Mesendoderm (in vitro differentiated cells): ENCODE data around the gene HES5.

Experiments used
- DNase-seq: peaks from one replicate; pipeline ENCODE4 v3.0.0; 2013
- H2AK5ac ChIP-seq: 2 replicates; pipeline ENCODE4 v1.6.1; 2013; ENCODE audit warnings: low read length, inconsistent platforms
- H2BK120ac ChIP-seq: 2 replicates; pipeline ENCODE4 v1.6.1; 2013; ENCODE audit warnings: low read depth, mild to moderate bottlenecking, low read length, moderate library complexity, mixed read lengths
- H2BK15ac ChIP-seq: replicated peaks from 2 replicates; pipeline ENCODE4 v1.6.1; 2013; ENCODE audit warnings: low read depth, mild to moderate bottlenecking, moderate library complexity
- H2BK5ac ChIP-seq: 2 replicates; pipeline ENCODE4 v1.6.1; 2013; ENCODE audit warnings: low read length, inconsistent platforms
- H3K18ac ChIP-seq: 2 replicates; pipeline ENCODE4 v1.6.1; 2013; ENCODE audit warnings: mild to moderate bottlenecking, low read length, mixed read lengths
- H3K23ac ChIP-seq: one replicate; pipeline ENCODE4 v1.6.1; 2013; ENCODE audit warnings: low read length
- H3K27ac ChIP-seq: 2 replicates; pipeline ENCODE4 v1.5.1; 2013; ENCODE audit warnings: low read depth, mild to moderate bottlenecking, inconsistent platforms, low read length, moderate library complexity
- H3K27me3 ChIP-seq: 2 replicates; pipeline ENCODE4 v1.6.1; 2013; ENCODE audit warnings: low read length, control low read depth, mild to moderate bottlenecking, inconsistent platforms; ENCODE audit not compliant: insufficient read depth, poor library complexity
- H3K36me3 ChIP-seq: 2 replicates; pipeline ENCODE4 v1.6.1; 2013; ENCODE audit warnings: low read length, inconsistent platforms; ENCODE audit not compliant: control insufficient read depth, insufficient read depth
- H3K4ac ChIP-seq: one replicate; pipeline ENCODE4 v1.6.1; 2013; ENCODE audit warnings: low read depth, mild to moderate bottlenecking, low read length, moderate library complexity
- H3K4me1 ChIP-seq: 2 replicates; pipeline ENCODE4 v1.6.1; 2013; ENCODE audit warnings: low read depth, low read length, inconsistent platforms; ENCODE audit not compliant: control insufficient read depth
- H3K4me2 ChIP-seq: 2 replicates; pipeline ENCODE4 v1.6.1; 2013; ENCODE audit warnings: low read length
- H3K4me3 ChIP-seq: 2 replicates; pipeline ENCODE4 v1.5.1; 2013; ENCODE audit warnings: mild to moderate bottlenecking, low read length
- H3K56ac ChIP-seq: one replicate; pipeline ENCODE4 v1.6.1; 2013; ENCODE audit warnings: low read length
- H3K79me1 ChIP-seq: 2 replicates; pipeline ENCODE4 v1.6.1; 2013; ENCODE audit warnings: low read length, inconsistent platforms
- H3K79me2 ChIP-seq: 2 replicates; pipeline ENCODE4 v1.6.1; 2013; ENCODE audit warnings: mild to moderate bottlenecking, low read length; ENCODE audit not compliant: control insufficient read depth, insufficient read depth
- H3K9ac ChIP-seq: 2 replicates; pipeline ENCODE4 v1.6.1; 2013; ENCODE audit warnings: low read length, inconsistent platforms
- H4K5ac ChIP-seq: one replicate; pipeline ENCODE4 v1.6.1; 2013; ENCODE audit warnings: low read length
- H4K8ac ChIP-seq: one replicate; pipeline ENCODE4 v1.6.1; 2013; ENCODE audit warnings: low read depth, mild to moderate bottlenecking, control low read depth, low read length, moderate library complexity
- WGBS: extraction: QIAGEN DNeasy Blood & Tissue Kit; methylation state at CpG from one replicate; pipeline ENCODE4 v1.1.7; 2013; ENCODE audit warnings: low lambda C conversion rate, missing lambda C conversion rate; ENCODE audit not compliant: insufficient coverage; ENCODE audit errors: extremely low coverage; 5-methylcytosine and 5-hydroxymethylcytosine counted together

HES5 gene

GRCh38 chr1:2523191-2523890 lies 6.7 kb downstream of the HES5 start:
- Histone ChIP-seq H3K27me3 (peaks cover 4% of the 10 kb centered on the region), H2BK5ac (no peak overlapping the region), H3K4me3 (no peak overlapping the region), H2AK5ac (no peak overlapping the region), H3K4me2 (no peak overlapping the region), H3K9ac (no peak overlapping the region), H3K4me1 (peaks cover 6% of the 10 kb centered on the region), H3K79me2 (peaks cover 36% of the 10 kb centered on the region), H3K56ac (peak overlapping the region; percentile 38), H3K4ac (no peak overlapping the region), H3K23ac (no peak overlapping the region), H3K79me1 (peaks cover 26% of the 10 kb centered on the region), H4K5ac (no peak overlapping the region), H2BK15ac (no peak overlapping the region), H2BK120ac (no peak overlapping the region), H3K36me3 (peaks cover 5% of the 10 kb centered on the region), H4K8ac (no peak overlapping the region), H3K18ac (no peak overlapping the region), H3K27ac (no peak overlapping the region)
- no CpG with 5 or more reads among the region's 32 CpGs for WGBS
- DNase-seq = no peak

- Histone ChIP-seq H3K27me3 (no peaks in the 10 kb centered on the region), H3K4me3 (no peak overlapping the region), H2BK5ac (no peak overlapping the region), H3K4ac (no peak overlapping the region), H3K27ac (no peak overlapping the region), H4K5ac (no peak overlapping the region), H2BK120ac (no peak overlapping the region), H3K36me3 (peaks cover 5% of the 10 kb centered on the region), H2BK15ac (no peak overlapping the region), H3K18ac (no peak overlapping the region), H4K8ac (no peak overlapping the region), H3K23ac (no peak overlapping the region), H3K79me1 (peaks cover 26% of the 10 kb centered on the region), H2AK5ac (no peak overlapping the region), H3K4me1 (peaks cover 6% of the 10 kb centered on the region), H3K4me2 (no peak overlapping the region), H3K56ac (no peak overlapping the region), H3K9ac (no peak overlapping the region), H3K79me2 (peaks cover 36% of the 10 kb centered on the region)
- no peak for DNase-seq
- WGBS = no CpG with 5 or more reads among the region's 7 CpGs
Measured at GRCh38 chr1:2522230-2522629, 7.8 kb downstream of the HES5 start.

GRCh38 chr1:2520806-2521205 lies 9.3 kb downstream of the HES5 start:
- no peak overlapping the region for H3K4me3 ChIP-seq

GRCh38 chr1:2520206-2520605 lies 9.9 kb downstream of the HES5 start:
- H3K23ac ChIP-seq = no peak overlapping the region
- H3K4me3 ChIP-seq = no peak overlapping the region
- peaks cover 30% of the 10 kb centered on the region for H3K79me2 ChIP-seq
- peaks cover 2% of the 10 kb centered on the region for H3K4me1 ChIP-seq
- no peak overlapping the region for H3K18ac ChIP-seq
- no peak overlapping the region for H3K27ac ChIP-seq
- no peak overlapping the region for H3K56ac ChIP-seq
- peaks cover 7% of the 10 kb centered on the region for H3K36me3 ChIP-seq
- no peak overlapping the region for H4K8ac ChIP-seq
- DNase-seq = no peak
- H4K5ac ChIP-seq = no peak overlapping the region
- no peak overlapping the region for H2BK15ac ChIP-seq
- H3K27me3 ChIP-seq = no peaks in the 10 kb centered on the region
- WGBS = no CpG with 5 or more reads among the region's 20 CpGs
- no peak overlapping the region for H2AK5ac ChIP-seq
- no peak overlapping the region for H3K9ac ChIP-seq
- peaks cover 21% of the 10 kb centered on the region for H3K79me1 ChIP-seq
- no peak overlapping the region for H2BK120ac ChIP-seq
- no peak overlapping the region for H2BK5ac ChIP-seq
- H3K4me2 ChIP-seq = no peak overlapping the region
- no peak overlapping the region for H3K4ac ChIP-seq

More at GRCh38 chr1:2520806-2521205, 9.3 kb downstream of the HES5 start:
- Histone ChIP-seq H3K36me3 (peaks cover 7% of the 10 kb centered on the region), H3K18ac (no peak overlapping the region), H3K4me2 (no peak overlapping the region), H2BK120ac (no peak overlapping the region), H3K79me1 (peaks cover 26% of the 10 kb centered on the region), H2BK15ac (no peak overlapping the region), H3K9ac (no peak overlapping the region), H3K23ac (no peak overlapping the region), H3K4me1 (peaks cover 4% of the 10 kb centered on the region), H3K27me3 (no peaks in the 10 kb centered on the region), H4K8ac (no peak overlapping the region), H3K27ac (no peak overlapping the region), H3K4ac (no peak overlapping the region), H2AK5ac (no peak overlapping the region), H2BK5ac (no peak overlapping the region), H3K56ac (no peak overlapping the region), H3K79me2 (peaks cover 36% of the 10 kb centered on the region), H4K5ac (no peak overlapping the region)
- no CpG with 5 or more reads among the region's 21 CpGs for whole genome bisulfite sequencing
- DNase-seq = no peak

- no peak overlapping the region for H3K4ac ChIP-seq
- no peak overlapping the region for H3K18ac ChIP-seq
- no peak overlapping the region for H3K9ac ChIP-seq
- H3K27me3 ChIP-seq = no peaks in the 10 kb centered on the region
- no peak overlapping the region for H2AK5ac ChIP-seq
- no peak overlapping the region for H3K23ac ChIP-seq
- no peak overlapping the region for H3K56ac ChIP-seq
- H3K4me2 ChIP-seq = no peak overlapping the region
- H3K4me1 ChIP-seq = peaks cover 2% of the 10 kb centered on the region
- H4K8ac ChIP-seq = no peak overlapping the region
- H3K4me3 ChIP-seq = no peak overlapping the region
- no peak overlapping the region for H4K5ac ChIP-seq
- H2BK5ac ChIP-seq = no peak overlapping the region
- peaks cover 25% of the 10 kb centered on the region for H3K79me2 ChIP-seq
- no CpG with 5 or more reads among the region's 30 CpGs for WGBS
- peaks cover 17% of the 10 kb centered on the region for H3K79me1 ChIP-seq
- no peak overlapping the region for H3K27ac ChIP-seq
- no peak overlapping the region for H2BK120ac ChIP-seq
- DNase-seq = no peak
- H2BK15ac ChIP-seq = no peak overlapping the region
- H3K36me3 ChIP-seq = peaks cover 7% of the 10 kb centered on the region
Measured at GRCh38 chr1:2519729-2520128, 10.3 kb downstream of the HES5 start.
